ENCODE results near the gene CCPG1.

CCPG1 gene

GRCh38 chr15:55356985-55357585, 51.1 kb downstream of the CCPG1 start:
- Histone ChIP-seq H3K36me3 (no peaks in the 10 kb centered on the region), H3K4me3 (ENCODE audit: low read depth, low read length) (no peak overlapping the region), H3K9me3 (ENCODE audit: severe bottlenecking) (no peaks in the 10 kb centered on the region), H3K27ac (no peak overlapping the region), H3K27me3 (ENCODE audit: insufficient read depth, low read depth, severe bottlenecking) (no peaks in the 10 kb centered on the region)
- no peak for TF ChIP-seq CTCF (IDR thresholded peaks at IDR 0.05; ENCODE audit: low read depth, low read length)
- no peak for DNase-seq

- Histone ChIP-seq H3K4me3 (ENCODE audit: low read depth, low read length) (no peak overlapping the region), H3K36me3 (no peaks in the 10 kb centered on the region), H3K27ac (no peak overlapping the region), H3K27me3 (ENCODE audit: insufficient read depth, low read depth, severe bottlenecking) (no peaks in the 10 kb centered on the region), H3K9me3 (ENCODE audit: severe bottlenecking) (no peaks in the 10 kb centered on the region)
- no peak for TF ChIP-seq CTCF (IDR thresholded peaks at IDR 0.05; ENCODE audit: low read depth, low read length)
- no peak for DNase-seq
Observed at GRCh38 chr15:55353025-55353424, 55.1 kb downstream of the CCPG1 start.

GRCh38 chr15:55349282-55349681, 58.9 kb downstream of the CCPG1 start:
- Histone ChIP-seq H3K27ac (no peak overlapping the region), H3K9me3 (ENCODE audit: severe bottlenecking) (no peaks in the 10 kb centered on the region), H3K27me3 (ENCODE audit: insufficient read depth, low read depth, severe bottlenecking) (no peaks in the 10 kb centered on the region), H3K4me3 (ENCODE audit: low read depth, low read length) (no peak overlapping the region), H3K36me3 (no peaks in the 10 kb centered on the region)
- DNase-seq: no peak
- TF ChIP-seq CTCF (IDR thresholded peaks at IDR 0.05; ENCODE audit: low read depth, low read length): no peak

GRCh38 chr15:55348281-55348778, 59.8 kb downstream of the CCPG1 start:
- no peak for DNase-seq
- H3K27me3 ChIP-seq (ENCODE audit: insufficient read depth, low read depth, severe bottlenecking): no peaks in the 10 kb centered on the region
- no peak overlapping the region for H3K27ac ChIP-seq
- no peak overlapping the region for H3K4me3 ChIP-seq (ENCODE audit: low read depth, low read length)
- H3K36me3 ChIP-seq: no peaks in the 10 kb centered on the region
- H3K9me3 ChIP-seq (ENCODE audit: severe bottlenecking): no peaks in the 10 kb centered on the region
- no peak for TF ChIP-seq CTCF (IDR thresholded peaks at IDR 0.05; ENCODE audit: low read depth, low read length)

GRCh38 chr15:55344206-55344605, 64.0 kb downstream of the CCPG1 start:
- H3K4me3 ChIP-seq (ENCODE audit: low read depth, low read length): no peak overlapping the region
- H3K27me3 ChIP-seq (ENCODE audit: insufficient read depth, low read depth, severe bottlenecking): no peaks in the 10 kb centered on the region
- DNase-seq: no peak
- H3K27ac ChIP-seq: no peak overlapping the region
- no peaks in the 10 kb centered on the region for H3K36me3 ChIP-seq
- H3K9me3 ChIP-seq (ENCODE audit: severe bottlenecking): no peaks in the 10 kb centered on the region
- TF ChIP-seq CTCF (IDR thresholded peaks at IDR 0.05; ENCODE audit: low read depth, low read length): no peak

- no peak for TF ChIP-seq CTCF (IDR thresholded peaks at IDR 0.05; ENCODE audit: low read depth, low read length)
- no peak for DNase-seq
- H3K27me3 ChIP-seq (ENCODE audit: insufficient read depth, low read depth, severe bottlenecking): no peaks in the 10 kb centered on the region
- H3K9me3 ChIP-seq (ENCODE audit: severe bottlenecking): no peaks in the 10 kb centered on the region
- H3K27ac ChIP-seq: no peak overlapping the region
- H3K4me3 ChIP-seq (ENCODE audit: low read depth, low read length): no peak overlapping the region
- no peaks in the 10 kb centered on the region for H3K36me3 ChIP-seq
Observed at GRCh38 chr15:55343168-55343567, 65.0 kb downstream of the CCPG1 start.
